NT2/D1 (cell line): ENCODE data around the gene SORL1.

Source experiments
- YY1 ChIP-seq: IDR thresholded peaks from 2 replicates; pipeline ENCODE4 v1.6.1; 2011; ENCODE audit not compliant: insufficient read length, insufficient read depth
- ZNF274 ChIP-seq: IDR thresholded peaks from 2 replicates; pipeline ENCODE4 v1.6.1; 2011; ENCODE audit warnings: mild to moderate bottlenecking, low read depth, low read length

- TF ChIP-seq ZNF274 (no peak), YY1 (no peak)
Observed at GRCh38 chr11:121606354-121606753, 154.2 kb downstream of the SORL1 start.
